Activated CD4-positive, CD25-positive, alpha-beta regulatory T cell treated with anti-CD3 and anti-CD28 coated beads, Interleukin-2, amount 50 U/mL, for 24 hours (primary cell): ENCODE results near the gene GMDS.
A peak's percentile ranks its signal among the peaks of the same experiment; 100 is the strongest.
"Not testable (repeated sequence)": the region's sequence is repeated elsewhere in the genome, so short reads cannot be mapped to it uniquely, and the experiment has no call there.

ENCODE experiments used
- ATAC-seq, 2 donors: fragments of 150-1000 bp; cut with Tn5 transposase; one replicate each; pipeline ENCODE4 v1.10.0; 2021; ENCODE audit warnings: mild to moderate bottlenecking in 1 of 2, moderate library complexity in 1 of 2

The GMDS gene

DNA sequence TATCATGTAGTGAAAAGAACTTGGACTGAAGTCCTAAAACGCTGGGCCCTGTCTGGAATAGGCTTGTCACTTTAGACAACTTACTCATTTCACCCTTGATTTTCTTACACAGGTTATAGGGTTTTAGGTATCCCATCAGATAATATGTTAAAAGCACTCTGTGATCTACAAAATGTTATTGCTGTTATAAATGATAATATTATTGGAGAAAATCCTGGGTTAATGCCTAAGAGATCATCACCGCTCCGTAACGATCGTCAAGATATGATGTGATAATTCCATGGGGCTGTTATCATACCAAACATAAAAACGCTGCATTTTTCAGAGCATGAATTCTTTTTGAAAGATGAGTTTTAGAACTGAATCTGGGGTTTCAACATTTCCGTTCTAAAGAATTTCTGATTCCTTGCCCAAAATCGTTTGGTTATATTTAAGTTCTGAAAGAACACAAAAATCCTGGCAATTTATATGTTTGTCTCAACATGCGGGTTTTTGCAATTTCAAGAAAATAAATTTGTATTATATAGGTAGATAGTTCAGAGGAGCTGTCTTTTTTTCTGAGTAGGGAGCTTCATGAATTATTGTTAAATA is 480.9 kb downstream of the GMDS start:
- no peak for ATAC-seq

DNA sequence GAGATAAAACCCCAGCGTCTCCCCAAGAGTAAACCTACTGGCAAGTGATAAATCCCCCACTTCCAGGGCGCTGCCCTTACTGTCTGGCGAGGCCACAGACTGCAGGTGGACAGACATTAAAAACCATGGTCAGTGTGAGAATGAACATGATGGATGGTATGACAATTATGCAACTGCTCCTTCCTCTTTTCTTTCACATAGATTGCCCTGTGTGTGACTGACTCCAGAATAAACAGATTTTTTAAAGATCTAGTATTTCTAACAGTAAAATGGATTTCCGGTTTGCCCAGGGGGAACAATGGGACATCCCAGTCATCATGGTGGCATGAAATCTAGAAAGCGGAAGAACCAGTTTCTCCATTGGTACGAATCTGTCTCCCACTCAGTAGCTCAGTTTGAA is 482.0 kb downstream of the GMDS start:
- no peak for ATAC-seq

DNA sequence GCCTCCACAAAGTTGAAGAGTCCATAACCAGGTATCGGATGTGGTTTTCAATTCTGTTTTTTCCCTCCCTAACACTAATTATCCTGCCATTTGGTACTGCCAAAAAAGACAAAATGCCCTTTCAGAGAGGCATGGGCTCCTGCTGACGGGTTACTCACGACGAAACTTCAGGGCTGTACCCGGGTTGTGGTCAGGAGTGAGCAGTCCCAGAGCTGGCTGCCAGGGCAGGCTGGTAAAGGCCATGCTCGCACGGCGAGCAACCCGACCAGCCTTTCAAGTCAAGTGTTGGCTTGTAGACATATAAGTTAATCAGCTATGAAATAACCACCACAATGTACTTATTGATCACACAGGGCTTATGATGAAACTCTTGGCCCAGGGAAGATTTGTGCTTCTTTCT is 483.2 kb downstream of the GMDS start:
- ATAC-seq: no peak

GRCh38 chr6:1761477-1761877 is 483.9 kb downstream of the GMDS start:
- ATAC-seq: no peak

GRCh38 chr6:1760876-1761275 is 484.5 kb downstream of the GMDS start:
- no peak for ATAC-seq

- ATAC-seq: no peak
Observed at GRCh38 chr6:1759870-1760269, 485.5 kb downstream of the GMDS start.

- no peak for ATAC-seq
Observed at GRCh38 chr6:1758076-1758679, 487.2 kb downstream of the GMDS start.

- no peak for ATAC-seq
Observed at GRCh38 chr6:1757131-1757530, 488.3 kb downstream of the GMDS start.

- no peak for ATAC-seq
Observed at GRCh38 chr6:1756472-1757129, 488.8 kb downstream of the GMDS start.

DNA sequence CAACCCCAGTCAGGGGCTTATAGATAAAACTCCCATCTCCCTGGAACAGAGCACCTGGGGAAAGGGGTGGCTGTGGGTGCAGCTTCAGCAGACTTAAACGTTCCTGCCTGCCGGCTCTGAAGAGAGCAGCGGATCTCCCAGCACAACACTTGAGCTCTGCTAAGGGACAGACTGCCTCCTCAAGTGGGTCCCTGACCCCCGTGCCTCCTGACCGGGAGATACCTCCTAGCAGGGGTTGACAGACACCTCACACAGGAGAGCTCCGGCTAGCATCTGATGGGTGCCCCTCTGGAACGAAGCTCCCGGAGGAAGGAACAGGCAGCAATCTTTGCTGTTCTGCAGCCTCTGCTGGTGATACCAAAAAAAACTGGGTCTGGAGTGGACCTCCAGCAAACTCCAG is 494.3 kb downstream of the GMDS start:
- ATAC-seq: not testable (repeated sequence)

DNA sequence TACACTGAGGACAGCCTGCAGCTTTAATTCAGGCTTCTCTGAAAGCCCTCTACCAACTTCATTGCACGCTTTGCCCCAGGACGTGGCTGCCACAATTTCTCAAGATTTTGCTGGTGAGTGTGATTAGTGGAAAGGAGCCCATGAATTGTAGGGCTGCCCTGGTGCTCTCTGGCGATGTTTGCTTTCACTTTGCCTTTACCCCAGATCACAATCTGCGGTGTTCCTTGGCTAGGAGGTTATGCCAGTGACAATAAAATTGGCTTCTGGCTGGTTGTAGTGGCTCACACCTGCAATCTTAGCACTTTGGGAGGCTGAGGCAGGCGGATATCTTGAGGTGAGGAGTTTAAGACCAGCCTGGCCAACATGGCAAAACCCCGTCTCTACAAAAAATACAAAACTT is 496.4 kb downstream of the GMDS start:
- no peak for ATAC-seq

DNA sequence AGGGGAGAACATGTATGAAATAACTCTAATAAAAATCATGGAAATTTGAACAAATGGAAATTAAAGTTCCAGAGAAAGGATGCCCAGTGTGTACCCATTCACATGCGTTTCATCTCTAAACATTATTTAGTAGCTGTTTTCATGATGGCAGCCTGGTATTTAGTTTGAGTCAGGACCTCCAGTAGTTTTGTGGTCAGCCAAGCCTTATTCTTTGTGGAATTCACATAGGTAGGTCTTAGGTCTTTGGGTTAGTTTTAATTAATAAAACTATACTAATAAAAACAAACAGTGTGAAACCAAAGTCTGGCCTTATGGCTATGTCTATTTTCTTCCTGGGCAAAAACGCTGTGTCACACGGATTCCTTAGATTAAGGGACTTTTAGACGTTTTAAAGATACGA is 497.9 kb downstream of the GMDS start:
- no peak for ATAC-seq

DNA sequence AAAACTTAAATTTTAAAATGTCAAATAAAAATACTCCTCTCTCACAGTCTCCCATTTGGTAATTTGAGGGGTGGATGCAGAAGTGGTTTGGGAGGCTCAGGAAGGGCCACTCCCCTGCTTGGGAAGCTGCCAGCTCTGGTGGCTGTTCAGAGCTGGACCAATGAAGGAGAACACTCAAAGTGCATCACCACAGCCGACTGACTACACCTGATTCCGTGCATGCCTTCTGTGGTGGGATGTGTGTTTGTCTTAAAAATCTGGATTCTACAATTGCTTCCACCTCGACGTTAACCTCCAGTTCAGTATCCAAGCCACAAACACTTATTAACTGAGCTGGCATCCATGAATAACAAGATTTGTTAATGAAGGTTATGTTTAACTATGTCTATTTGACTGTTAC is 498.4 kb downstream of the GMDS start:
- ATAC-seq: no peak

GRCh38 chr6:1745814-1746213 is 499.6 kb downstream of the GMDS start:
- no peak for ATAC-seq

DNA sequence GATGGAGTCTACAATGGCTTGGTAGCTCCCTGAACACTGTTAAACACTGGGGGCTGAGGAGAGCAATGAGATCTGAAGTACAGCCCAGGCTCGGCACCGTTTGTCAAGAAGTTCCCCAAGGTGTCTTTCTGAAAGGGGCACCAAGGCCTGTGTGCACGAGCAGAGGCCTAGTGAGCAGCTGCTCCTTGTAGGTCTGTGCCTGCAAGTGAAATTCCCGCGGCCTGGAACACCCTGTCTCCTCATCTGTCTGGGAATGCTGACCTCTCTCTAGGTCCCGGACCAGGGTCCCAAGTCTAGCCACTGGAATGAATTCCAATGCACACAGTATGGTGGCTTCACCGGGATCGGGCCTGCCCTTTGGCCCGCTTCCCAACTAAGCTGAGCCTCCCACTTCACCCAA is 500.9 kb downstream of the GMDS start:
- ATAC-seq: no peak

GRCh38 chr6:1739680-1740079 is 505.7 kb downstream of the GMDS start:
- ATAC-seq: peak; percentile 25 to 60

- no peak for ATAC-seq
Observed at GRCh38 chr6:1739220-1739619, 506.2 kb downstream of the GMDS start.

DNA sequence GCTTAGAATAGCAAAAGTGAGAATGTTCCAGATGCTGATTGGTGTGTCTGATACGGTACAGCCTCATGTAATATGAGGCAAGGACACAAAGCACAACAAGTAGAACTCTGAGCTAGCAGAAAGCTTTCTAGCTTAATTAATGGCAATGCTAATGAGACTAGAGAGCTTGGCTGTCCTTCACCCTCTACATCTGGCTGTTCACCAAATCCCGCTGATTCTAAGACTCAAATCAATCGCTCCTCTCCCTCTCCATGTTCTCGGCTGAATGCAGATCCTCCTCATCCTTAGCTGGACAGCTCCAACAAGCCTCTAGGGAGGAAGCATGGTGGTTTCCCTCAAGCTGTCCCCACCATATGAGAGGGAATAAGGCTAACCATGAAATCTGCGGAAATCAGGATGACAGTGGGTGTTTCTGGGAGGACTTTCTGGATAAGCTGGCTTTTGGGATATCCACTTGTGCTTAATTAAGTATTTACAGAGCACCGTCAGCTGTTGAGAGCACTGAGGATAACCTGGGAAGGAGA is 506.8 kb downstream of the GMDS start:
- no peak for ATAC-seq

DNA sequence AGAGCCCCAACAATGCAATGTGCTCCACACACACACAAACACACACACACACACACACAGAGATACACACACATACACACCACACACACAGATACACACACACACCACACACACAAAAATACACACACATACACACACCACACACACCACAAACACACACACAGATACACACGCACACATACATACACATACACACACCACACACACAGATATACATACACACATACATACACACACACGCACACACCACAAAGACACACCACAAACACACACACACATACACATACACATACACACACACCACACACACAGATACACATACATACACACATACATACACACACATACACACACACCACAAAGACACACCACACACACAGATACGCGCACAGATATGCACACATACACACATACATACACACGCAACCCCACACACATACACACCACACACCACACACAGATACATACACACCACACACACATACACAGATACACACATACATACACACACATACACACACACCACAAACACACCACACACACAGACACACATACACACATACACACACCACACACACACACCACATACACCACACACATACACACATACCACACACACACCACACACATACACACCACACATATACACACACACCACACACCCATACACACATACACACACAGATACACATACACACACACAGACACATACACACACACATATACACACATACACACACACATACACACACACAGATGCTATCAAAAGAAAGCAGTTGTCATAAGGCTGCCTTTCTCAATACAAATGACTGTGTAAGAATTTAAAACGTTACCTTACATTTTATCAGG is 507.7 kb downstream of the GMDS start:
- ATAC-seq: no peak

GRCh38 chr6:1736346-1737105 is 508.9 kb downstream of the GMDS start:
- ATAC-seq: no peak

- no peak for ATAC-seq
Observed at GRCh38 chr6:1735239-1735803, 510.1 kb downstream of the GMDS start.

GRCh38 chr6:1730882-1731281 is 514.5 kb downstream of the GMDS start:
- no peak for ATAC-seq
